GM12878 (cell line): ENCODE results near the gene SLC2A2.

ENCODE experiments used
- CHD2 ChIP-seq: IDR thresholded peaks from 2 replicates; pipeline ENCODE4 v1.6.1; 2011; ENCODE audit warnings: low read depth, low read length, improper control_type of control experiment, borderline replicate concordance
- MYC ChIP-seq: IDR thresholded peaks from 2 replicates; pipeline ENCODE4 v1.6.1; 2011; ENCODE audit warnings: mild to moderate bottlenecking, low read length, moderate library complexity, inconsistent platforms; ENCODE audit not compliant: insufficient read depth, insufficient replicate concordance, insufficient read length, severe bottlenecking
- POLR2A ChIP-seq: IDR thresholded peaks from 2 replicates; pipeline ENCODE4 v1.6.1; 2011; ENCODE audit warnings: low read depth, mild to moderate bottlenecking, low read length
- POLR2AphosphoS5 ChIP-seq: IDR thresholded peaks from 2 replicates; pipeline ENCODE4 v1.6.1; 2011; ENCODE audit warnings: mild to moderate bottlenecking, low read length, inconsistent platforms
- RAD21 ChIP-seq: IDR thresholded peaks from 2 replicates; pipeline ENCODE4 v1.6.1; 2011; ENCODE audit warnings: mild to moderate bottlenecking, low read depth, low read length, moderate library complexity; ENCODE audit not compliant: insufficient read depth
- RB1 ChIP-seq: fragments of 450-650 bp; formaldehyde crosslinking; IDR thresholded peaks from 2 replicates; pipeline ENCODE4 v1.6.1; 2017; ENCODE audit warnings: mild to moderate bottlenecking, borderline replicate concordance
- ZNF207 ChIP-seq: fragments of 450-650 bp; IDR thresholded peaks from 2 replicates; pipeline ENCODE4 v1.6.1; 2014; ENCODE audit warnings: antibody characterized with exemption, mild to moderate bottlenecking, borderline replicate concordance
- TF ChIP-seq, protein P1 (sequence below), 3 experiments: IDR thresholded peaks in 2 of 3; conservative IDR thresholded peaks in 1 of 3; 2 replicates each; pipeline ENCODE4 v1.5.1; 2011; ENCODE audit warnings: low read depth in 3 of 3, low read length in 3 of 3, mild to moderate bottlenecking in 3 of 3, control low read depth in 2 of 3, moderate library complexity in 2 of 3, inconsistent platforms in 1 of 3, mixed read lengths in 1 of 3; ENCODE audit not compliant: control insufficient read depth in 2 of 3, insufficient read depth in 1 of 3; ENCODE audit errors: extremely low read depth in 1 of 3
- TF ChIP-seq, protein P2 (sequence below): fragments of 450-650 bp; IDR thresholded peaks from 2 replicates; pipeline ENCODE4 v1.6.1; 2018; ENCODE audit warnings: borderline replicate concordance, mild to moderate bottlenecking; ENCODE audit not compliant: partially characterized antibody
- TF ChIP-seq, protein P3 (sequence below): IDR thresholded peaks from 2 replicates; pipeline ENCODE4 v1.6.1; 2012; ENCODE audit warnings: low read depth, low read length, improper control_type of control experiment

- TF ChIP-seq, protein P1, sequence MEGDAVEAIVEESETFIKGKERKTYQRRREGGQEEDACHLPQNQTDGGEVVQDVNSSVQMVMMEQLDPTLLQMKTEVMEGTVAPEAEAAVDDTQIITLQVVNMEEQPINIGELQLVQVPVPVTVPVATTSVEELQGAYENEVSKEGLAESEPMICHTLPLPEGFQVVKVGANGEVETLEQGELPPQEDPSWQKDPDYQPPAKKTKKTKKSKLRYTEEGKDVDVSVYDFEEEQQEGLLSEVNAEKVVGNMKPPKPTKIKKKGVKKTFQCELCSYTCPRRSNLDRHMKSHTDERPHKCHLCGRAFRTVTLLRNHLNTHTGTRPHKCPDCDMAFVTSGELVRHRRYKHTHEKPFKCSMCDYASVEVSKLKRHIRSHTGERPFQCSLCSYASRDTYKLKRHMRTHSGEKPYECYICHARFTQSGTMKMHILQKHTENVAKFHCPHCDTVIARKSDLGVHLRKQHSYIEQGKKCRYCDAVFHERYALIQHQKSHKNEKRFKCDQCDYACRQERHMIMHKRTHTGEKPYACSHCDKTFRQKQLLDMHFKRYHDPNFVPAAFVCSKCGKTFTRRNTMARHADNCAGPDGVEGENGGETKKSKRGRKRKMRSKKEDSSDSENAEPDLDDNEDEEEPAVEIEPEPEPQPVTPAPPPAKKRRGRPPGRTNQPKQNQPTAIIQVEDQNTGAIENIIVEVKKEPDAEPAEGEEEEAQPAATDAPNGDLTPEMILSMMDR (IDR thresholded peaks at IDR 0.05 in 2 of 3, conservative IDR thresholded peaks at IDR 0.05 in 1 of 3; ENCODE audit: control insufficient read depth in 2 of 3, extremely low read depth in 1 of 3, insufficient read depth in 1 of 3, low read depth in 3 of 3, low read length in 3 of 3) = no peak
- TF ChIP-seq, protein P2, sequence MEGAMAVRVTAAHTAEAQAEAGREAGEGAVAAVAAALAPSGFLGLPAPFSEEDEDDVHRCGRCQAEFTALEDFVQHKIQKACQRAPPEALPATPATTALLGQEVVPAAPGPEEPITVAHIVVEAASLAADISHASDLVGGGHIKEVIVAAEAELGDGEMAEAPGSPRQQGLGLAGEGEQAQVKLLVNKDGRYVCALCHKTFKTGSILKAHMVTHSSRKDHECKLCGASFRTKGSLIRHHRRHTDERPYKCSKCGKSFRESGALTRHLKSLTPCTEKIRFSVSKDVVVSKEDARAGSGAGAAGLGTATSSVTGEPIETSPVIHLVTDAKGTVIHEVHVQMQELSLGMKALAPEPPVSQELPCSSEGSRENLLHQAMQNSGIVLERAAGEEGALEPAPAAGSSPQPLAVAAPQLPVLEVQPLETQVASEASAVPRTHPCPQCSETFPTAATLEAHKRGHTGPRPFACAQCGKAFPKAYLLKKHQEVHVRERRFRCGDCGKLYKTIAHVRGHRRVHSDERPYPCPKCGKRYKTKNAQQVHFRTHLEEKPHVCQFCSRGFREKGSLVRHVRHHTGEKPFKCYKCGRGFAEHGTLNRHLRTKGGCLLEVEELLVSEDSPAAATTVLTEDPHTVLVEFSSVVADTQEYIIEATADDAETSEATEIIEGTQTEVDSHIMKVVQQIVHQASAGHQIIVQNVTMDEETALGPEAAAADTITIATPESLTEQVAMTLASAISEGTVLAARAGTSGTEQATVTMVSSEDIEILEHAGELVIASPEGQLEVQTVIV = no peak
- TF ChIP-seq POLR2A (no peak), POLR2AphosphoS5 (no peak), CHD2 (no peak), RAD21 (no peak), ZNF207 (no peak), MYC (no peak), RB1 (no peak)
- TF ChIP-seq, protein P3, sequence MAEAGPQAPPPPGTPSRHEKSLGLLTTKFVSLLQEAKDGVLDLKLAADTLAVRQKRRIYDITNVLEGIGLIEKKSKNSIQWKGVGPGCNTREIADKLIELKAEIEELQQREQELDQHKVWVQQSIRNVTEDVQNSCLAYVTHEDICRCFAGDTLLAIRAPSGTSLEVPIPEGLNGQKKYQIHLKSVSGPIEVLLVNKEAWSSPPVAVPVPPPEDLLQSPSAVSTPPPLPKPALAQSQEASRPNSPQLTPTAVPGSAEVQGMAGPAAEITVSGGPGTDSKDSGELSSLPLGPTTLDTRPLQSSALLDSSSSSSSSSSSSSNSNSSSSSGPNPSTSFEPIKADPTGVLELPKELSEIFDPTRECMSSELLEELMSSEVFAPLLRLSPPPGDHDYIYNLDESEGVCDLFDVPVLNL = no peak
Measured at GRCh38 chr3:170962411-170962810, 64.1 kb downstream of the SLC2A2 start.
